GM19452 (cell line): ENCODE data around the gene PACC1.
A peak's percentile ranks its signal among the peaks of the same experiment; 100 is the strongest.

Experiments used
- ATAC-seq: cut with Tn5 transposase; IDR thresholded peaks from one replicate; pipeline ENCODE4 v1.9.1; 2021; ENCODE audit not compliant: unreplicated experiment

The PACC1 gene

DNA sequence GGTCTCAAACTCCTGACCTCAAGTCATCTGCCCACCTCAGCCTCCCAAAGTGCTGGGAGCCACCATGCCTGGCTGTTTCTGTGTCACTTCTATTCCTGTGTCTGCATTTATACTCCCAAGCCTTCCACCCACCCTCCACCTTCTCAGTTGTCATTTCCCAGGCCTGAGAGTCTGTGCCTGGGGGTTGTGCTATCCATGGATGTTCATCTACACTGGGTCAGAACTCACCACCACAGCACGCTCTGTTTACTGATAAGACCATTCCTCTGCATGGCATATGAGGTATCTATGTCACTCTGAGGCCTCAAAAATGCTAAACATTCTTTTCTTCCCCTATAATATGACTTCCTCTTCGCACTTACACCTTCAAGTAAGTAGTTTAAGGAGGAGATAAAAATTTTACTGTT is 24.1 kb upstream of the PACC1 start:
- no peak for ATAC-seq

DNA sequence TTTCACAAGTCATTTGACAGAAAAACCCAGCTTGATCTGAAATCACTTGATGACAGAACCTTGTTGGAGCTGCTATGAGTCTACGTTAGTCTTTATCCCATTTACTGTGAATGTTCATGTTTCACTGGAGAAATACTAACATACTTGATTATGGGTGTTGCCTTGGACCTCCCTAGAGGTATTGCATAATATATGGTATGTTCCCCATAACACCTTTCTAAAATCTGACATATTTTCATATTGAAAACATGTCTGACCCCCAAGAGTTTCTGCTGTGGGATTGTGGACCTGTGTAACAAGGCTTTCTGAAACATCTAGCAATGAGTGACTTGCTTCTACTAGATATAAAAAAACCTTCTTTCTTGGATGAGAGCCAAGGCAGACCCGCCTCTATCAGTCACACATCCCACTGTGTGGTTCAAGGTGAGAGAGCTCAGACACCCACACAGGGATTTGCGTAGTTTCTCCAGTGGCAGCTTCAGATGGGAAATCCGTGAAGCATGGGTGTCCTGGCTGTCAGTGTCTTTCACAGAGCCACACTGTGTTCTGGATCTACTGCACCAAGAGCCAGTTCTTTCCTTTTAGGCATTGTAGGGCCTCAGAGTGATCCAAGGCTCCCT is 22.6 kb upstream of the PACC1 start:
- ATAC-seq = no peak

- ATAC-seq = no peak
These were observed 20.3 kb upstream of the PACC1 start for GRCh38 chr1:212434992-212435391.

DNA sequence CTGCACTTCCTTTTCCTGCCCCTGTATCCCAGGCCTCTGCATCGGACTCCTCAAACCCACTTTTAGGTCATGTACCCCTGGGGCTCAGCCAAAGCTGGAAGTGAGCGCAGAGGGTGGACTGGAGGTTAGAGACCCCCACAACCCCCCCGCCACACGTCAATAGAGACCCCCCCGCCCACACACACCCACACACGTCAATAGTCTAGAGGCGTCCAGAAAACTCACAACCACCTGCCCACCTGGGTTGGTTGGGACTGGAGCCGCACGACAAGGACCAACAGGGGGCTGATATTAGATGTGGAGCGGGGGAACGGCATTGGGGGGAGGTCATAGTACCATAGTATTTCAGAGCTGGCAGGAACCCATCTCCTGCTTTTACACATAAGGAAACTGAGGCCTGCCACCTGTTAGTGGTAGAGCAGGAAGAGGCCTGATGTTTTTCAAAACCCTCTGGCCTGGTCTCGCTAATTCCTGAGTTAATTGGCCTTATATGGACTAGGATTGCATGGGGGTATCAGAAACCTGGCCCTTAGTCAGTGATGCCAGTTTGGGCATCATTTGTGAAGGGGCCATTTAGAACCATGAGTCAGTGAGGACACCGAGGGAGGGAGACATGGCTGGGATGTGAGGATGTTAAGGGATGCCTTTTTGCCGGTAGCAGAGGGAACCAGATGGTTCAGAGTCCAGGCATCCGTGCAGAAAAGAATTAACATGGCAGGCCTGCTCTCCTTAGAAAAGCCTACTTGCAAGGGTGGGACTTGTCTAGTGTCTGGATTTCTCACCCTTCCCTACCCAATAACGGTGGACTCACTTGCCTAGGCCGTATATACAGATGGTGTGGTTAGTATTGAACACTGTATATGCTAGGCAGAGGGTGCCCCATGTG is 19.1 kb upstream of the PACC1 start:
- no peak for ATAC-seq

- ATAC-seq = peak; percentile 99
These were observed 18.2 kb upstream of the PACC1 start, which contains the start of gene NENF for GRCh38 chr1:212432661-212433576. NENF (plus strand) TSS chr1:212432920; CDS start chr1:212432944, 24 bp downstream.

DNA sequence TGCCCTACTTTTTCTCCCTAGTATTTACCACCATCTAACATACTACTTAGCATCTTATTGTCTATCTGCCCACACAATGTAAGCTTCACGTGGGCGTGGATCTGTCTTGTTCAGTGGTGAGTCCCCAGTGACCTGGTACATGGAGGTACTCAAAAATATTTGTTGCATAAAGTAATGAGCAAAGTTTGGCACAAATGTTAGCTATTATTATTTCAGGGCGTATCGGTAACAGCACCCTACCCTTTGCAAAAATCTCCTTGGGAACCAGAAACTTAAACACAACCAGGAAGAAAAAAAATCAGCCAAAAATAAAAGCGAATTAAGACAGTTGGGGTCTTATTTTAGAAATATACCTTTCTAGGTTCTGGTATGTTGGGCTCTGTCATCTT is 17.6 kb upstream of the PACC1 start:
- no peak for ATAC-seq

DNA sequence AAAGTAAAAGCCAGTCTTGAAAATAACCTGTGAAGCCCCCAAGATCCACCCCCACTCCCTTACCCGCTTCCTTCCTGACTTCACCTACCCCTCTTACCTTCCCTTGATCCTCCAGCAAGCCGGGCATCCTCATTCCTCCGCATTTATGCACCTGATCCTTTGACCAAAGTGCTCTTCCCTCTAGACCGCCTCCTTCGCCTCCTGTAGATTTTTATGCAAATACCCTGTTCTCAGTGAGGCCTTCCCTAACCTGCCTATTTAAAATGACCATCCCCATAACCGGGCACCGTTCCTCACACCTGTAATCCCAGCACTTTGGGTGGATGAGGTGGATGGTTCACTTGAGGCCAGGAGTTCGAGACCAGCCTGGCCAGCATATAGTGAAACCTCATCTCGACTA is 17.0 kb upstream of the PACC1 start:
- ATAC-seq = no peak

GRCh38 chr1:212430955-212431394 is 16.3 kb upstream of the PACC1 start:
- ATAC-seq = no peak

GRCh38 chr1:212430416-212430815 is 15.7 kb upstream of the PACC1 start:
- no peak for ATAC-seq

- no peak for ATAC-seq
These were observed 13.8 kb upstream of the PACC1 start for GRCh38 chr1:212428496-212428895.

DNA sequence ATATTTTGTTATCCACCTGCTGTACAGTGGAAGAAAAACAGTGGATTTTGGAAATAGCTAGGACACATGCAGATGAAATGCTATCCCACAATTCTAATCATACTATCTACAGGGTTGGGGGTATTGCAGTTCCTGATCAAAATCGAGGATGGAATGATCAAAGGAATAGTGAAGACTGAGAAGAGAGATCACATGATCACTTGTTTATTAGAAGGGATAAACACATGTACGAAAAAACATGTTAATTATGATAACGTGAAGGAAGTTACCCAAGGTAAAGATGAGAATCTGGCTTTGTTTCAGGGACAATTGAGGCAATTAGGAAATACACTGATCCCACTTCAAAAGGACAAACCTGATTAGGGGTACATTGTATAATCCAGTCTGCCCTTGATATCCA is 9.2 kb upstream of the PACC1 start:
- ATAC-seq = no peak

DNA sequence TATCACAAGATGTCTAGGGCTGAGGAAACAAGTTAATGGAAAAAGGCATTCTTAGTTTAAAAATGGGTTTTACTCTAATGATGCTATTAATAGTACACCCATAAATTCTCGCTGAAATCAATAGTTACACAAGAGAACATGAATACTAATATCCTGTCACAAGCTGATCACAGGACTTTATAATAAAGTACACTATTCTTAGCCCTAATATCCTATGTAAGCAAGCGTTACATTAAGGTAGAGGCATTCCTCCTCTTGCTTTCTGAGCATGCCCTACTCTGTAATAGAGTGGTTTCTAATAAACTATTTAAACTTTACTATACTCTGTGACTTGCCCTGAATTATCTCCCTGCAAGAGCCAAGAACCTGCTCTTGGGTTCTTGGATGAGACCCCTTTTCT is 6.5 kb upstream of the PACC1 start:
- no peak for ATAC-seq

DNA sequence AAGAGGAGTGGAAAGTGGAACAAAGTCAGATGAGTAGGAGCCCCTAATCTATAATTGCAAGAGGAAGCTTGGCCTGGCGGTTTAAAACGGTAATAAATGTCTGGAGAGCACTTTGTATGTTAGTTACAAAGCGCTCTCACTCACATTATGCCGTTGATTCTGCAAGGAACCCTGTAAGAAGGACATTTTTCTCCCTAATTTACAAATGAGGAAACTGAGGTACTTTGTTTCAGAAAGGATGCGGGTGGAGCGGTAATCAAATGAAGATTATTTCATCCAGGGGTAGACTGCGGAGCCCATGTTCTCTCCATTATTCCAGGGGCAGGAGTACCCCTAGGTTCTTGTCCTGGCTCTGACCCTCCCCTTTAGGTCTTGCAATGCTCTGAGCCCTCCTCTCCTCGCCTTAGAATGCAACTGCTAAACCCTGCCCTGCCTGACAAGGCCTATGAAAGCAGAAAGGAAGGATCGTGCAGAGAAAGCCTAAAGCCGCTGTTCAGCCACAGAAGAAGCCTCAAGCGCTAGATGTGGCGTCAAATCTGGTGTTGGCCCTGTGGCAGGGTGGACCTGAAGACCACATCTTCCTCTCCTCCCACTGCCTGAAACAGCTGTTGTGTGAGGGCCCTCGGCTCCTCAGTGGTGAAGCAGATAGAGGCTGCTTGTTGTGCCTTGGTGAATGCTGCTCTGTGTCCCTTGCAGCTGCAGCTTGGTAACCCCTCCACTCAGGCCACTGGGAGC is 588 bp upstream of the PACC1 start:
- no peak for ATAC-seq

GRCh38 chr1:212413902-212414327 is 771 bp downstream of the PACC1 start:
- ATAC-seq = peak; percentile 9

- ATAC-seq = no peak
These were observed 2.3 kb downstream of the PACC1 start for GRCh38 chr1:212412374-212412773.

GRCh38 chr1:212410231-212410820 is 4.4 kb downstream of the PACC1 start:
- no peak for ATAC-seq

DNA sequence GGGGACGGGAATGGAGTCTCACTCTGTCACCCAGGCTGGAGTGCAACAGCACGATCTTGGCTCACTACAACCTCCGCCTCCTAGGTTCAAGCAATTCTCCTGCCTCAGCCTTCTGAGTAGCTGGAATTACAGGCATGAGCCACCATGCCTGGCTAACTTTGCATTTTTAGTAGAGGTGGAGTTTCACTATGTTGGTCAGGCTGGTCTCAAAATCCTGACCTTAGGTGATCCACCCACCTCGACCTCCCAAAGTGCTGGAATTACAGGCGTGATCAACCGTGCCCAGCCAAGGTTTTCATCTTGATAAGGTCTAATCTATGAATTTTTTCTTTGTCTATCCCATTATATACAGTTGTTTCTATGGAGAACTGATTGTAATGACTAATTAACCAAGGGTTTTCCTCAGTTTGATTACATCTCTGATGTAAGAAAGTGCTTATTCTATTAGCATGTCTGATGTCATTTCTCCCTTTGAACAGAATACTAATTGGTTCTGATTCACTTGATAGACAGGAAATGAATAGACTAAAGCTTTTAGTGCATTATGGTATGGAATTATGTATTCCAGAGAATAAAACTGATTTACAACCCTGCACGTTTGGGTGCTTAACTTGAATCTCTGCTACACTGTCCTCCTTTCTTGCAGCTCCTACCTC is 11.9 kb downstream of the PACC1 start:
- no peak for ATAC-seq

DNA sequence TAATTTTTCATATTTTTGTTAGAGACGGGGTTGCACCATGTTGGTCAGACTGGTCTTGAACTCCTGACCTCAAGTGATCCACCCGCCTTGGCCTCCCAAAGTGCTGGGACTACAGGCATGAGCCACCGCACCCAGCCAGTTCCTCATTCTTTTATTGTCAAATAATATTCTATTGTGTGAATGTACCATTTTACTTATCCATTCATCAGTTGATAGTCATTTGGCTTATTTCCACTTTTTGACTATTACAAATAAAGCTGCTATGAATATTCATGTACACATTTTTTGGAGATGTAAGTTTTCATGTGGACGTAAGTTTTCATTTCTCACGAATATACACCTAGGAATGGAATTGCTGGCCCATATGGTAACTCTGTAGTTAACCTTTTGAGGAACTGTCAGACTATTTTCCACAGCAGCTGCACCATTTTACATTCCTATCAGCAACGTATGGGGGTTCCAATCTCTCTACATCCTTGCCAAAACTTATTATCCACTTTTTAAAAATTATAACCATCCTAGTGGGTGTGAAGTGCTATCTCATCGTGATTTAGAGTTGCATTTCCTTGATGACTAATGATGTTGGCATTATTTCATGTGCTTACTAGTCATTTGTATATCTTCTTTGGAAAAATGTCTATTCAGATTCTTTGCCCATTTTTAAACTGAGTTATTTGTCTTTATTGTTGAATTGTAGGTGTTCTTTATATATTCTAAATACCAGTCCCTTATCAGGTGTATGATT is 12.7 kb downstream of the PACC1 start:
- no peak for ATAC-seq

DNA sequence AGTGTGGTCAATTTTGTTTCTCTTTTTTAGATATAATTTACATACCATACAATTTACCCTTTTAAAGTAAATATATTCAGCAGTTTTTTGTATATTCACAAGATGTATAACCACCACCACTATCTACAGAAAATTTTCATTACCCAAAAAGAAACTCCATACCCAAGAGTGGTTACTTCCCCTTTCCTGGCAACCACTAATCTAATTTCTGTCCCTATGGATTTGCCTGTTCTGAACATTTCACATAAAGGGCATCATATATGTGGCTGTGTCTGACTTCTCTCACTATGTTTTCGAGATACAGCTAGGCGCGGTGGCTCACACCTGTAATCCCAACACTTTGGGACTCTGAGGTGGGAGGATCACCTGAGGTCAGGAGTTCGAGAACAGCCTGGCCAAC is 13.6 kb downstream of the PACC1 start:
- ATAC-seq = no peak
